HUES64 (cell line): Measurements from ENCODE around the gene PTH2R.
"Not testable (repeated sequence)": the region's sequence is repeated elsewhere in the genome, so short reads cannot be mapped to it uniquely, and the experiment has no call there.

ENCODE experiments used
- H3K27ac ChIP-seq: 2 replicates; pipeline ENCODE4 v1.7.0; 2013; ENCODE audit warnings: low read depth, low read length, inconsistent platforms
- H3K27me3 ChIP-seq: 2 replicates; pipeline ENCODE4 v1.6.1; 2013; ENCODE audit warnings: mild to moderate bottlenecking, low read length; ENCODE audit not compliant: insufficient read depth
- H3K36me3 ChIP-seq: 2 replicates; pipeline ENCODE4 v1.6.1; 2013; ENCODE audit warnings: mild to moderate bottlenecking, low read length; ENCODE audit not compliant: insufficient read depth
- H3K4me1 ChIP-seq: 2 replicates; pipeline ENCODE4 v1.6.1; 2013; ENCODE audit warnings: mild to moderate bottlenecking, low read length, moderate library complexity; ENCODE audit not compliant: insufficient read depth
- H3K4me3 ChIP-seq: 2 replicates; pipeline ENCODE4 v1.5.1; 2013; ENCODE audit warnings: mild to moderate bottlenecking, low read length, moderate library complexity
- H3K9ac ChIP-seq: 2 replicates; pipeline ENCODE4 v1.6.1; 2013; ENCODE audit warnings: mild to moderate bottlenecking, low read depth, low read length
- H3K9me3 ChIP-seq: 2 replicates; pipeline ENCODE4 v1.6.1; 2013; ENCODE audit warnings: low read depth, low read length; ENCODE audit not compliant: insufficient read depth
- WGBS: fragments of 150-250, 120-280 bp; methylation state at CpG from one replicate; pipeline ENCODE4 v1.1.7; 2013; ENCODE audit warnings: missing lambda C conversion rate; 5-methylcytosine and 5-hydroxymethylcytosine counted together

Gene PTH2R

GRCh38 chr2:208489687-208490086 is 83.1 kb downstream of the PTH2R start:
- Histone ChIP-seq H3K27ac (no peak overlapping the region), H3K27me3 (no peaks in the 10 kb centered on the region), H3K9ac (no peak overlapping the region), H3K4me3 (no peak overlapping the region), H3K4me1 (no peaks in the 10 kb centered on the region), H3K36me3 (no peaks in the 10 kb centered on the region), H3K9me3 (no peaks in the 10 kb centered on the region)
- WGBS = 71% methylated on average over 2 of the region's 2 CpGs

GRCh38 chr2:208490492-208490891 is 83.9 kb downstream of the PTH2R start:
- Histone ChIP-seq H3K9ac (no peak overlapping the region), H3K36me3 (no peaks in the 10 kb centered on the region), H3K4me1 (peaks cover 2% of the 10 kb centered on the region; the same call in 1 of the 2 replicates), H3K27me3 (no peaks in the 10 kb centered on the region), H3K9me3 (no peaks in the 10 kb centered on the region), H3K4me3 (no peak overlapping the region), H3K27ac (no peak overlapping the region)
- 91% methylated on average over 2 of the region's 2 CpGs for WGBS

GRCh38 chr2:208491641-208492040 is 85.0 kb downstream of the PTH2R start:
- H3K4me1 ChIP-seq = peaks cover 8% of the 10 kb centered on the region
- H3K27me3 ChIP-seq = no peaks in the 10 kb centered on the region
- no peak overlapping the region for H3K4me3 ChIP-seq
- WGBS = 86% methylated on average over 1 of the region's 2 CpGs
- H3K27ac ChIP-seq = no peak overlapping the region
- H3K9me3 ChIP-seq = no peaks in the 10 kb centered on the region
- H3K36me3 ChIP-seq = no peaks in the 10 kb centered on the region
- no peak overlapping the region for H3K9ac ChIP-seq

GRCh38 chr2:208492069-208492468 is 85.5 kb downstream of the PTH2R start:
- Histone ChIP-seq H3K4me1 (peaks cover 8% of the 10 kb centered on the region), H3K9ac (no peak overlapping the region), H3K9me3 (no peaks in the 10 kb centered on the region), H3K4me3 (no peak overlapping the region), H3K27ac (no peak overlapping the region), H3K27me3 (no peaks in the 10 kb centered on the region), H3K36me3 (no peaks in the 10 kb centered on the region)
- WGBS = 84% methylated on average over 3 of the region's 3 CpGs

GRCh38 chr2:208493186-208493585 is 86.6 kb downstream of the PTH2R start:
- Histone ChIP-seq H3K4me3 (no peak overlapping the region), H3K4me1 (peaks cover 8% of the 10 kb centered on the region), H3K27ac (no peak overlapping the region), H3K9ac (no peak overlapping the region), H3K9me3 (no peaks in the 10 kb centered on the region), H3K27me3 (no peaks in the 10 kb centered on the region), H3K36me3 (no peaks in the 10 kb centered on the region)
- 94% methylated on average over 12 of the region's 12 CpGs for WGBS

GRCh38 chr2:208496129-208496528 is 89.5 kb downstream of the PTH2R start:
- 91% methylated on average over 2 of the region's 2 CpGs for WGBS
- Histone ChIP-seq H3K36me3 (no peaks in the 10 kb centered on the region), H3K4me3 (no peak overlapping the region), H3K27ac (no peak overlapping the region), H3K9me3 (no peaks in the 10 kb centered on the region), H3K4me1 (peaks cover 8% of the 10 kb centered on the region), H3K9ac (no peak overlapping the region), H3K27me3 (no peaks in the 10 kb centered on the region)

- WGBS = 17% methylated on average over 7 of the region's 7 CpGs
- Histone ChIP-seq H3K4me1 (0 out of 2 replicates have a peak, but pooled peaks cover 8% of the 10 kb centered on the region), H3K4me3 (no peak overlapping the region), H3K36me3 (no peaks in the 10 kb centered on the region), H3K27ac (no peak overlapping the region), H3K9me3 (0 out of 2 replicates have a peak, but pooled peaks cover 4% of the 10 kb centered on the region), H3K27me3 (no peaks in the 10 kb centered on the region), H3K9ac (no peak overlapping the region)
Measured at GRCh38 chr2:208501206-208501605, 94.6 kb downstream of the PTH2R start.

- Histone ChIP-seq H3K4me3 (no peak overlapping the region), H3K27me3 (no peaks in the 10 kb centered on the region), H3K9ac (no peak overlapping the region), H3K27ac (no peak overlapping the region), H3K9me3 (0 out of 2 replicates have a peak, but pooled peaks cover 4% of the 10 kb centered on the region), H3K36me3 (no peaks in the 10 kb centered on the region), H3K4me1 (0 out of 2 replicates have a peak, but pooled peaks cover 6% of the 10 kb centered on the region)
Measured at GRCh38 chr2:208502288-208502687, 95.7 kb downstream of the PTH2R start.

GRCh38 chr2:208505365-208505764 is 98.8 kb downstream of the PTH2R start:
- not testable (repeated sequence) for H3K4me3 ChIP-seq, H3K9me3 ChIP-seq, H3K36me3 ChIP-seq, H3K27me3 ChIP-seq, H3K27ac ChIP-seq, H3K4me1 ChIP-seq, H3K9ac ChIP-seq
- WGBS = 94% methylated on average over 3 of the region's 3 CpGs

GRCh38 chr2:208509586-208509985 is 103.0 kb downstream of the PTH2R start:
- no peaks in the 10 kb centered on the region for H3K4me1 ChIP-seq
- H3K36me3 ChIP-seq = no peaks in the 10 kb centered on the region
- no peak overlapping the region for H3K9ac ChIP-seq
- no peak overlapping the region for H3K4me3 ChIP-seq
- H3K27ac ChIP-seq = no peak overlapping the region
- H3K9me3 ChIP-seq = 0 out of 2 replicates have a peak, but pooled peaks cover 4% of the 10 kb centered on the region
- no peaks in the 10 kb centered on the region for H3K27me3 ChIP-seq

GRCh38 chr2:208511016-208511415 is 104.4 kb downstream of the PTH2R start:
- WGBS = 93% methylated on average over 3 of the region's 3 CpGs
- H3K9ac ChIP-seq = no peak overlapping the region
- H3K36me3 ChIP-seq = no peaks in the 10 kb centered on the region
- H3K4me1 ChIP-seq = no peaks in the 10 kb centered on the region
- no peak overlapping the region for H3K4me3 ChIP-seq
- 0 out of 2 replicates have a peak, but pooled peaks cover 3% of the 10 kb centered on the region for H3K9me3 ChIP-seq
- no peaks in the 10 kb centered on the region for H3K27me3 ChIP-seq
- H3K27ac ChIP-seq = no peak overlapping the region

GRCh38 chr2:208511573-208511972 is 105.0 kb downstream of the PTH2R start:
- Histone ChIP-seq H3K9me3 (0 out of 2 replicates have a peak, but pooled peaks cover 3% of the 10 kb centered on the region), H3K4me1 (no peaks in the 10 kb centered on the region), H3K9ac (no peak overlapping the region), H3K27me3 (no peaks in the 10 kb centered on the region), H3K36me3 (no peaks in the 10 kb centered on the region), H3K4me3 (no peak overlapping the region), H3K27ac (no peak overlapping the region)
- WGBS = 98% methylated on average over 1 of the region's 1 CpG
